Activated T-cell treated with anti-CD3 and anti-CD28 coated beads for 1 hour (primary cell): Measurements from ENCODE around the gene ZNF423.

ENCODE experiments used
- DNase-seq: peaks from one replicate; pipeline ENCODE4 v3.0.0-alpha.2; 2020; ENCODE audit warnings: low read depth

Gene ZNF423

GRCh38 chr16:49782405-49782804 is 73.5 kb downstream of the ZNF423 start:
- DNase-seq: no peak

DNA sequence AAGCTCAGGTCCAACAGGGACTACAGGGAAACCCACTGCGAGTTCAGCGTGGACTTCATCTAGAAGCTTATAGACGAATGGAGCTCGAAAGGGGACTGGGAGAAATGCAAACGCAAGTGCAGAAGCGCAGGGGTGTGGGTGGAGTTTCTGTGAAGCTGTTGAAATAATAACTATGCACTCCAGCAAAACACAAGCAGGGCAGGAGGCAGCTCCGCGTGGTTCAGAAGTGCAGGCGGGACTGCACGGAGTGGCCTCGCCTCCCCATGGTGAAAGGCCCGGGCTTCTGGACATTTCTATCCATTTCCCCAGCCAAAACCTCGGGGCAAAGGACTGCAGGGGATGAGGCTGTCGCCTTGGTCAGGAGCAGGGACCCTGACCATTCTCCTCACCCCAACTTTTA is 74.5 kb downstream of the ZNF423 start:
- DNase-seq: no peak

GRCh38 chr16:49780433-49780832 is 75.5 kb downstream of the ZNF423 start:
- no peak for DNase-seq

DNA sequence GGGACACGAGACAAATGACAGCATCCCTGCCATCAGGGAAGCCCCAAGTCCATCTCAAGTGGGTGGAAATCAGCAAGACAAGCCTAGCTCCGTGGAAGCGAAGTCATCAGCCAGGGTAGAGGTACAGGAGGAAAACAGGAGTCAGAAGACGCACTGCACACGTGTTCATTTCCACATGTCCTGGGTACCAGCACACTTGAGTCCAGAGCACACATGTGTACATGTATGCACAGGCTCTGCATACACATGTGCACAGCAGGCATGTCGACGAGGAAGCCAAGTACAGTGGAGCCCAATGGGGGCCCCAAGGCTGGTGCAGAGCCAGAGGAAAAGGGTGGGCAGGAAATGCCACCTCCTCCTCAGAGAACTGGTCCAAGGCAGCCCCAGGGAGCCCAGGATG is 75.9 kb downstream of the ZNF423 start:
- DNase-seq: no peak

DNA sequence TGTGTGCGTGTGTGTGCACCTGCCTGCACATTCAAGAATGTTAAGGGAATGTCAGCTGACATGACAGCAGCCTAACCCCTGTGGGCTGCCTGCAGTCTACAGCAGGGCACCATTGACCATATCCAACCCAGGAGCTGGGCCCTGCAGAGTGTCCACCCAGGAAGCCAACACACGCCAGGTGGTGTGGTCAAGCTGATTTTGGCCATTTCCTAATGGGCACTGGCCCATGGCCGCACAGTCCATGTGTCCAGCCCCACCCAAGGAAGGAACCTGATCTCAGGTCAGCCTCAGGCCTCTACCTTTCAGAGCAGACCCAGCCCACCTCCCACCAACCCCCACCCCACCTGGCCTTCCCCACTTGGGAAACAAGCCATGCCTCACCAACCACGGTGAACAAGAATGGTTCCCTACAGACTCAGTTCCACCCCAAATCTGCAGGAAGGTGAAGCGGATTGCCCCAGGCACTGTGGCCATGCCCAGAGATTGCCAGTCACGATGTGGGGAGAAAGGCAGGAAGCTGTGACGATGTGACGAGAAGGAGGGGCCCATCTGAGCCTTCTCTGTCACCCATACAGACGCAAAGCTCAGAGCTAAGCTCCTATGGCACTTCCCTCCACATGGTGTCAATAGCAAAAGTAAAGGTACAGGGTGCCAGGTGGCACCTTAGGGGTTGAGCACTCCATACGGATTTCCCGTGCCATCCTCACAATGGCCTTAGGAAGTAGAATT is 77.5 kb downstream of the ZNF423 start:
- no peak for DNase-seq

GRCh38 chr16:49776734-49777133 is 79.2 kb downstream of the ZNF423 start:
- DNase-seq: no peak

DNA sequence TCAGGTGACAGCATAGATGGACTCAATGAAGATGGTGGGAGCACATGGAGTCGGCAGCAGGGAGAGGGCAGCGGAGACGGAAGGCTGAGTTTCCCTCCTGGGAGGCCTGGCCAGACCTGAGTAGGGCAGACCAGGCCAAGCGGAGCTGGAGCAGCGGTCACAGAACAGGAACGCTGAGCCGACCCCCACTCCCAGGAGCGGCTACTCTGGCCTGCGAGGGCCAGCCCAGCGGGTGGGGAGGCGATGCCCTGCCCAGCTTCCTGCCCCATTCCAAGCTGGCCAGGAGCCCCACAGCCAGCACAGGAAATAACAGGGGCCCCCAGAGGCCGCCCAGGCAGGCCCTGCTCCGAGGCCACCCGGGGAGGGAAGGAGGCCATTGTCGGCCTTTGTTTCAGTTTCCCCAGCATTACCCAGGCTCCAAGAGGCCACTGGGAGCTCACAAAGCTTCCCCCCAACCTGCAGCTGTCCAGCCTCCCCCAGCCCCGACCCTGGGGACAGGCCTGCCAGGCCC is 79.8 kb downstream of the ZNF423 start:
- no peak for DNase-seq

DNA sequence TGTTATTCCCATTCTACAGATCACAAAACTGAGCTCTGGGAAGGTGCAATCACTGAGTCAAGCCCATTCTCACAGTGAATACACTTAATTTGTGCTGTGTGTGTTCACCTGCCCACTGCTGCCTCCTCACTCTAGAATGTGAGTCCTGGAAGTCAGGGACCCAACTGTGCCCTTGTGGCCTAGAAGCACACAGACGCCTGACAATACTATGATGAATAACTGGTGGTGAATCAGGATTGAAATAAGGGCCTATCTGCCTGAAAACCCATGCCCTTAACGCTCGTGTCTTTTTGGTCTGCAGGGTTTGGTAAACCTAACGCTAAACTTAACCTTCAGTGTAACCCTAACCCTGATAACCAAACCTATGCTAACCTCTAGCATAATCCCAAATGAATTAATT is 80.3 kb downstream of the ZNF423 start:
- DNase-seq: no peak

- DNase-seq: no peak
These were observed 80.9 kb downstream of the ZNF423 start for GRCh38 chr16:49775018-49775417.

GRCh38 chr16:49773534-49774475 is 82.1 kb downstream of the ZNF423 start:
- no peak for DNase-seq

DNA sequence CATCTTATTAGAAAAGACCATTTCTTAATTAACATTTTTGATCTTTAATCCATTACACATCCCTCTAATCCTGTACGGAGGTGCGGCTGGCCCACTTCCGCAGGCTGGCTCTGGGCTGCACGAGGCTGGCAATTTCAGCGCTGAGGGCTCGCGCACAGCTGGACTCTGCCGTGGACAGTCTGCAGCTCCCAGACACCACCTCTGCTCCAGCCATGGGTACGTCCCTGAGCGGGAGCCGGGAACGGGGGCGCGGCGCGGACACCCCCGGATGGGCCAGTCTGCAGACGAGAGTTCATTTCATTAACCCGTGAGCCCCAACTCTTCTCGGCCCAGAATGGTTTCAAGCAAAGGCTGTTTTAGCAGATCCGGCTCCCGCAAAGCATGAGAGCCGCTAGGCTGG is 87.9 kb downstream of the ZNF423 start:
- DNase-seq: no peak

GRCh38 chr16:49767414-49767813 is 88.5 kb downstream of the ZNF423 start:
- no peak for DNase-seq

- DNase-seq: no peak
These were observed 89.7 kb downstream of the ZNF423 start for GRCh38 chr16:49766225-49766624.

DNA sequence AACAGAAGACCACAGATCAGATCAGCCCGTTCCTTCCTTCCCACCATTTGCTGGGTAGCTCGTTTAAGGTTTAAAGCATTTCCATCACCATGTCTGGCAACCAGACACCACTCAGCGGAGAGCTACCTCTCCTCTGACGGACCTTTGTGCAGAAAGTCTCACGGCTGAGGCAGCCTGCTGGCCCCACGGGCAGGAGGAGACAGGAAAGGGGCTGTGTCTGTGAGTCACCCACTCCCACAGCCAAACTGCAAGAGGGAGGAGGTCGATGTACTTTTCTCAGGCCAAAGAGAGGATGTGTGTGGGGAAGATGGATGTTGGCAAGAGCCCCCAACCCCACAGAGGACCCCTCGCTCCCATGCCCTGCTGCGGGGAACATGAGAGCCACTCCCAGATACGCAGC is 92.1 kb downstream of the ZNF423 start:
- DNase-seq: no peak

GRCh38 chr16:49760815-49761214 is 95.1 kb downstream of the ZNF423 start:
- DNase-seq: no peak

GRCh38 chr16:49757559-49758069 is 98.3 kb downstream of the ZNF423 start:
- no peak for DNase-seq

- DNase-seq: no peak
These were observed 98.9 kb downstream of the ZNF423 start for GRCh38 chr16:49756775-49757558.

DNA sequence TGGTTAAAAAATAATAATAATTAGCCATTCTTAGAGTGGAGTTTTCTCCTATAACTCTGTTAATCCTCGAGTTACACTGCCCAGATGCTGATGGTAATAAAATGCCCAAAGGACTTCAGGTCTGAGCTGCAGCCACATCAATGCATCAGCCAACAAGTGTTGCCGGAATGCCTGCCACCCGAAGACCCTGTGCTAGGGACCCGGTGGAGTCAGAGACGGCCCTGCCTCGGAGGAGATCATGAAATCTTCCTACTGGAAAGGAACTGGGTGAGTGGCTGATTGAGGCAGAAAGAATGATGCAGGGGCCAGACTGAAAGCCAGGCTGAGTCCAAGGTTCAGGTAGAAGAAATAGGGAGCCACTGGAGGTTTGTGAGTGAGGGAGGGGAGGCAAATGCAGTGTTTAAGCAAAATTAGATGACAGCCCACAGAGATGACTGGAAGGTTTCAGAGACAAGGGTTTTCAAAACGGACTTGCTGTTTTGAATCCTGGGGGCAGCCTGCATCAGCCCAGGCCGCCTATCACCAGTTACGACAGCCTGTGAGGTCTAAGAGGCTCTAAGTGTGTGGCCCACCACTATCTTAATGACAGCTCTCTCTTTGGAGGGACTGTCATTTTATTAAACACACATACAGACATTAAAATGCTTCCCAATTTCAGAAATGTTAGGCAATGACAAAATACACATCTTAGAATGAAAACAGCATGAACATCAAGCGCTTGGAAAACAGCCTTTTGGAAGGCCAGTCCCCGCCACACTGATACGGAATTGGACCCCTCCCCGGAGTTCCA is 100.0 kb downstream of the ZNF423 start:
- no peak for DNase-seq

DNA sequence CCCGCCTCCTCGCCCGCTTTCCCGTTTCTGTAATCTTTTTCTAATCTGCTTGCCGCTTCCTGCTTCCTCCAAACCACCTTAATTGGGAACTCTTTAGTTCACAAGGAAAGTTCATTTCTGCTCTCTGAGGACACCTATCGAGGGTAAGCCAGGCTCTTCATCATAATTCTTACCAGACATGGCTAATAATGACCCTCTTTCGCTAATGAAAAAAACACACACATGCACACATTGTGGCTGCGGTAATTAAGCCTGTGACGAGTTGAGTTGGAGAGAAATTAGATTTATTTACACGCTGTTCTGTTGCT is 100.6 kb downstream of the ZNF423 start:
- no peak for DNase-seq

DNA sequence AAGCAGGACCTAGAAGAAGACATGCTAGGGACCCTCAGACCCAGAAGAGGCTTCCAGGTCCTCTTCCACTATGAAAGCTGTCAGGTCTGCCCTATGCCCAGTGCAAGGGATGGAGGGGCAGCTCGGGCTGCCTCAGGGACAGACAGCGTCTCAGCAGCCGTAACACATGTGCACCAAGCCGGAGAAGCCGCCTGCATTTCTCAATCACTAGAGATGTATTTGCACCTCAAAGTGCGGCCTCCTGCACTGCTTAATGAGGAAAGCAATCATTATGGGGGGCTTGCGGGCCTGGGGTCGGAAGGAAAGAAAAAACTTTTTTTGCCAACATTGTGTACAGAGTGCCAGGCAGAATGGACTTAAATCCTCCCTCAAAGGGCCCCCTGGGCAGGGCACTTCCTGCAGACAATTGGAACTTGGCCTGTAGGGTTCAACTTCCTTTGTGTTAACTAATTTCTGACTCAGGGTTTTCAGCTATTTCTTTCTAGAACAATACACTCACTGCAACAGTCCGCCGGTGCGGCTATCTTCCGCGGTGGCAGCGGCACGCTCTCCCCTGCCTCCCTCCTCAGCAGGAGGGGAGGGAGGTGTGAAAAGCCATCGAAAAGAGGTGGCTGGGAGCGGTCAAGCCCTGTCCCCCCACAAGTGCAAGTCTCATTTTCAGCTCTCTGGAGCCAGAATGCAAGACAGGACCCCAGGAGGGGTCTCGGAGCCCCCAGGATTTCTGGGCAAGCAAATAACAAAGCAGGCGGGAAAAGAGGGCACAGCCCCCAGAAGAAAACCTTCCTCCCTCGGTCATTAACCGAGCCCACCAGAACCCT is 101.2 kb downstream of the ZNF423 start:
- DNase-seq: no peak
